ENCODE measurements around the gene CDYL2.

The CDYL2 gene

GRCh38 chr16:80586476-80586875 lies 217.9 kb downstream of the CDYL2 start:
- FAIRE-seq = no peak

GRCh38 chr16:80585764-80586163 lies 218.6 kb downstream of the CDYL2 start:
- no peak for FAIRE-seq

GRCh38 chr16:80583466-80583865 lies 220.9 kb downstream of the CDYL2 start:
- FAIRE-seq = no peak

GRCh38 chr16:80580109-80580832 lies 224.1 kb downstream of the CDYL2 start:
- FAIRE-seq = no peak

DNA sequence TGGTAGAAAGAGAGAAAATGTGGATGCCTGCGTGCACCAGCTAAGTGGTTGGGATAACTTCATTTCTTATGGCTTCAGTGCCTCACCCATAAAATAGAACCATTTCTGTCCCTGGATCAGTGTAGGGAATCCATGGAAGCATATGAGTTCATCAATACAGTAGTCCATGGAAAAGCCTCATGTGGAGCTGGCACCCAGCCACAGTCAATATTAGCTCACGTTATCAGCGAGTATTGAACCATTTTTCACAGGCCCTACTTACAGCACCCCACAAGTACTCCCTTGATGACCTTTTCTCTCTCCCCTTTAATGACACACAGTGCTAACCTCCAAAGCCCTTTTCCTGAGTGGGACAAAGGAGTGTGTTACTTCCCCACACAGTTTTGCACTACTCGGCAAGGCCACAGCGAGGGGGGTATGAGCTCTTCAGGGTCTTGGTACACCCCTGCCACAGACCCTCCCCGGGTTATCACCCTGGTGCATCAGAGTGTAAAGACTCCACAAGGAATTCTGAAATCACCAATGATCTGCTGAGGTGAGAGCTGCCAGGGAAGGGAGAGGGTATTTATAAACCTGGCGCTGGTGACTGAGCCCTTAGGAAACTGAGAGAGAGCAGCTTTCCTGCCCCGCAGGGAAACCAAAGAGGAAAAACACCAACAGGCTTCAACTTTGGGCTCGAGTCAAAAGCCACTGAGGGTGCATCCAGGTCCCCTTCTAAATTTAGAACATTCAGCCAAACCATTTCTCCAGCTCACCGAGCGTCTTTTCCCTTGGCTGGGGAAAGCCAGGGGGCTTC lies 226.7 kb downstream of the CDYL2 start:
- FAIRE-seq = no peak

- no peak for FAIRE-seq
These were observed 228.0 kb downstream of the CDYL2 start for GRCh38 chr16:80576343-80576912.

DNA sequence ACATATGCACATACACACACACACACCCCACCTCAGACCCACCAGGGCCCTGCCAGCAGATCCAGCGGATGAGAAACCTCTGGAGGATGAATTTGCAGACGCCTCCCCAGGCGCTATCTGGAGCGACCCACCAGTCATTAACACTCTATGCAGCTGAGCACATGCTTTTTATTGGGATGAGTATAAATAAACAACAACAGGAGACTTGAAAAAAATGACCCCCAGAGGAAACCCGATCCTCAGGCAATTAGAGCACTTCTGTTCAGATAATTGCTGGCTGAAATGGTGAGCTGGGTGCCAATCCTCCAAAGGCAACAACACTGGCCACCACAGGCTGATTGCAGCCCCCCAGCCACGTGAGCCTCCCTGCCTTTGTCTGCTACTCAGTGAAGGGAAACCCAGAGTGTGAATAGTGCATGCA lies 230.7 kb downstream of the CDYL2 start:
- FAIRE-seq = no peak

DNA sequence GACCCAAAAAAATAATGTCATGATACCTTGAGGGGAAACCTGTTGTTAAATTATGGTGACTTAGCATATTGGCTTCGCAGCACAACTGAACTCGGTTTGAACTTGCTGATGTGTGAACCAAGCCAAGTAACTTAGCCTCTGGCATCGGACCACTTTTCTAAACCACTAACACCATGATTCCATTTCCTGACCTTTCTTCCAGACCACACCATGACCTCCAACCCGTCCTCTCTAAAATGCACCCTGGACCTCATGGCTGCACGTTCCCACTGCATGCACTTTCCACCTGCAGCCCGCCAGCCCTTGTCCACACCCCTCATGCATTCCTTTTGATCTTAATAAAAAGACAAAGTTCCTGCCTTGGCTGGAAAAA lies 234.3 kb downstream of the CDYL2 start:
- FAIRE-seq = no peak

DNA sequence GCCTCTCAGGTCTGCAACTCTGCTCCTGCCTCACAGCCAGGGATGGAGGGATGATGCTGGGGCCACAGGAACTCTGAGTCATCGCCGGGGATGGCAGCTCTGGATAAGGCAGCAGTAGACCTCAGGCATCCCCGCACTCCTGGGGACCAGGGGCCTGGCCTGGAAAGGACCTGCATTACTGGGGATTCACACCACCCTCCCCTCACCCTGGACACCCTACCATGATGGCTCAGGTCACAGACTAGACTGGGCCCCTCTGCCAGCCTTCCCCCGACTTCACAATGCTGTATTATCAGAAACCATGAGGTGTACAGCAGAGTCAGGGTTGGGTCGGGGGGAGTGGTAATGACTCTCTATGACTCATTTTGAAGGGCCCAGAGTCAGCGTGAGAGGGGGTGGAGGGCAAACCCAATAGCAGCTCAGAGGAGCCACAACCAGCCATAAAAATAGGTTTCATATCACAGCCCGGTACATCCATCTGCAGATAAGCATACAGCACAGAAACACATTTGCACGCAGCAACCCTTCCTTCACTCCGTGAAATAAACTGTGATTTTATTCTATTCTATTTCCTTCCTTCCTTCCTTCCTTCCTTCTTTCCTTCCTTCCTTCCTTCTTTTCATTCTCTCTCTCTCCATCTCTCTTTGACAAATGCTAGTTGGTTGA lies 234.8 kb downstream of the CDYL2 start:
- FAIRE-seq = no peak

DNA sequence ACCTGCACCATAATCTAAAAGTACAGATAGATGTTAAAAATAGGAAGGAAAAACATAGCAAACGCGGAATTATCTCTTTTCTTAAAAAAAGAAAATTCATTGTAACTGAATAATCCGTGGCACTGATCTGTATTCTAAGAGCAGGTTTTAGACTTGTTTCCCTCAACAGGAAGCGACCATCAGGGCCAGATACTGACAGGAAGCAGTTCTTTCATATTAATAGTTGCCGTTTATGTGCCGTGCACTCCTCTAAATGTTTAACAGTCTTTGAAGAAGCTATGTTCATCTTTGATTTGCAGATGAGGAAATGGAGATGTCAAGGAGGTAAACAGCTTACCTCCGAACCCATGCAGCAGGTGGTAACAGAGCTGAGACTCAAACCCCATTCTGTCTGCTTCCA lies 240.0 kb downstream of the CDYL2 start:
- no peak for FAIRE-seq

DNA sequence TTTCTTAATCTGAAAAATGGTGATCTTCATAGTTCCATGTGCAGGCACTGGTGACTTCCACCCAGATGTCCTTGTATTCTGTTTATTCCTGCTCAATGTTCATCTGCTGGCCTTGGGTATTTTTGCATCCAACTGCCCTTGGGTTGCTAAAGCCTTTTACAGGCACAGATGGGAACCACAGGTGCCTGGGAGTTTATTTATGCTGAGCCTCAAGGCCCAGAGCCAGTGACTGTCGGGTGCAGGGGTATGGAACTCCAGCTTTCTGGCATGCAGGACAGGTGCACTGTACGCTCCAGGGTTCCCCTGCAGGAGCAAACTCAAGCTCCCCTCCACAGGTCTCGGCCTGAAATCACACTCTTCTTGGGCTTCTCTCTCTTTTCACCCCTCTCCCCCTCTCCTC lies 241.3 kb downstream of the CDYL2 start:
- FAIRE-seq = no peak

GRCh38 chr16:80559369-80559768 lies 245.0 kb downstream of the CDYL2 start:
- no peak for FAIRE-seq

DNA sequence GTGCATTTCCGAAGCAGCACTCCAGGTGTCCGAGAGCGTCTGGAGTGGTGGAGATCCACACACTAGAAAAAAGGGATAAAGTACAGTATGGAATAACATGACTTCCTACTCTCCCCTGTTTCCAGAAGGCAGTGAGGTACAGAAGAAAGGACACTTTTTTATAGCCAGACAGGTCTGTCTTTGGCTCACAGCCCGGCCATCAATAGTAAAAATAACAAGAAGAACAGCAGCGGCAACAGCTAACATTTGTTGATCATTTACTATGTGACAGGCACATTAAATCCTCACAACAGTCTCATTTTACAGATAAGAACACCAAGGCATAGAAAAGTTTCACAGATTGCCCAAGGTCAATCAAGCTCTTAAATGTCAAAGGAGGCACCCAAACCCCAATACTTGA lies 247.4 kb downstream of the CDYL2 start:
- FAIRE-seq = no peak

- FAIRE-seq = no peak
These were observed 247.9 kb downstream of the CDYL2 start for GRCh38 chr16:80556481-80556880.

- no peak for FAIRE-seq
These were observed 250.4 kb downstream of the CDYL2 start for GRCh38 chr16:80554033-80554432.

- FAIRE-seq = no peak
These were observed 252.1 kb downstream of the CDYL2 start for GRCh38 chr16:80552277-80552676.

Data from colon (tissue), 2 donors.